Gastroesophageal sphincter (tissue), 3 donors: ENCODE data around the gene ALDH16A1.

Experiments used
- EP300 ChIP-seq: sonication (generic); formaldehyde crosslinking; IDR thresholded peaks from one replicate; pipeline ENCODE4 v1.6.1; 2017; ENCODE audit warnings: antibody characterized with exemption, mild to moderate bottlenecking
- POLR2AphosphoS5 ChIP-seq: sonication (generic); formaldehyde crosslinking; IDR thresholded peaks from one replicate; pipeline ENCODE4 v1.6.1; 2017; ENCODE audit warnings: antibody characterized with exemption
- TF ChIP-seq, protein P1 (sequence below), 4 experiments: fragments of 200-600 bp in 2 of 4; fragments of 450-650 bp in 2 of 4; sonication (generic) in 1 of 4; IDR thresholded peaks; one replicate each; pipeline ENCODE4 v1.5.1; 2017 to 2019; ENCODE audit warnings: antibody characterized with exemption in 4 of 4, mild to moderate bottlenecking in 2 of 4, moderate library complexity in 2 of 4

DNA sequence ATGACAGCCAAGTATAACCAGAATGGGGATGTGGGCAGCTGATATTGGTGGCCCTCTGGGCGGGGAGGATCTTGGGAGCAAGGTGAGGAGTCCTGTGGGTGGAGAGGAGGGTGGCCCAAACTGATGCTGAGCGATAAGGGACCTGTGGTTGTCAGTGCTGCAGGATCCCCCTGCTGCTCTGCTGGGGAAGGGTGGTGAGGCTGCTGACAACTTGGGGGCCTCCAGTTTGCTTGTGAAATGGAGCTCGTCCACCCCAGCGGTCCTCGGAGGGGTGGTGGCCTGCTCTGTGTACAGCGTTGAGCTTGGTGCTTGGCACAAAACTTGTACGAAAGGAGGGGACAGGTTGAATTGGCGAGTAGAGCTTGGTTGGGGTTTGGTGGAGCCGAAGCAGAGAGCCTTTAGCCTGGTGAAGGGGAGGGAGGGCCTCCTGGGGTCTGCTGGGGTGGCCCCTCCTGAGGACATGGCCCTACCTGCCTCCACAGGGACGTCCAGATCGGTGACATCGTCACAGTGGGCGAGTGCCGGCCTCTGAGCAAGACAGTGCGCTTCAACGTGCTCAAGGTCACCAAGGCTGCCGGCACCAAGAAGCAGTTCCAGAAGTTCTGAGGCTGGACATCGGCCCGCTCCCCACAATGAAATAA, 46.1 kb downstream of the ALDH16A1 start:
- TF ChIP-seq, protein P1, sequence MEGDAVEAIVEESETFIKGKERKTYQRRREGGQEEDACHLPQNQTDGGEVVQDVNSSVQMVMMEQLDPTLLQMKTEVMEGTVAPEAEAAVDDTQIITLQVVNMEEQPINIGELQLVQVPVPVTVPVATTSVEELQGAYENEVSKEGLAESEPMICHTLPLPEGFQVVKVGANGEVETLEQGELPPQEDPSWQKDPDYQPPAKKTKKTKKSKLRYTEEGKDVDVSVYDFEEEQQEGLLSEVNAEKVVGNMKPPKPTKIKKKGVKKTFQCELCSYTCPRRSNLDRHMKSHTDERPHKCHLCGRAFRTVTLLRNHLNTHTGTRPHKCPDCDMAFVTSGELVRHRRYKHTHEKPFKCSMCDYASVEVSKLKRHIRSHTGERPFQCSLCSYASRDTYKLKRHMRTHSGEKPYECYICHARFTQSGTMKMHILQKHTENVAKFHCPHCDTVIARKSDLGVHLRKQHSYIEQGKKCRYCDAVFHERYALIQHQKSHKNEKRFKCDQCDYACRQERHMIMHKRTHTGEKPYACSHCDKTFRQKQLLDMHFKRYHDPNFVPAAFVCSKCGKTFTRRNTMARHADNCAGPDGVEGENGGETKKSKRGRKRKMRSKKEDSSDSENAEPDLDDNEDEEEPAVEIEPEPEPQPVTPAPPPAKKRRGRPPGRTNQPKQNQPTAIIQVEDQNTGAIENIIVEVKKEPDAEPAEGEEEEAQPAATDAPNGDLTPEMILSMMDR (IDR thresholded peaks at IDR 0.05), result no peak
- no peak for TF ChIP-seq POLR2AphosphoS5
- TF ChIP-seq EP300, result no peak
